Endothelial cell of hepatic sinusoid (primary cell): ENCODE results near the gene CCDC195.

Experiments used
- in situ Hi-C: cut with HindIII; loops from 2 replicates; pipeline ENCODE4 v1.10.0; 2017; ENCODE audit warnings: low sequenced_read_pairs

Gene CCDC195, protein sequence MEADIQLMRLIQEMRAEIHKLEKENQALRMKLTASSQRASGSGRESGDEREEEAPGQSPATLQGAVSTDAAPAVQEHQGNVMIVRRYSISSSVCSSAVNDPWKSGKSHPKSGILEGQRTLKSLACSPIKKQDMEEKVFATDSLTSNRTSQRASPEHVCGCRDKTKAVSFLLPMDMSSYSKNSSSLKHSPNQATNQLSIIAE

GRCh38 chr2:224716201-224716600 lies at the start of gene CCDC195:
Gene CCDC195 (minus strand): TSS chr2:224716365. CDS start chr2:224716365, 0 bp downstream.
- in situ Hi-C loops = no loop called here

GRCh38 chr2:224764565-224765236 lies 48.5 kb upstream of the CCDC195 start:
- in situ Hi-C loops = no loop called here

GRCh38 chr2:224757934-224758548 lies 41.9 kb upstream of the CCDC195 start:
- in situ Hi-C loops = no loop called here

DNA sequence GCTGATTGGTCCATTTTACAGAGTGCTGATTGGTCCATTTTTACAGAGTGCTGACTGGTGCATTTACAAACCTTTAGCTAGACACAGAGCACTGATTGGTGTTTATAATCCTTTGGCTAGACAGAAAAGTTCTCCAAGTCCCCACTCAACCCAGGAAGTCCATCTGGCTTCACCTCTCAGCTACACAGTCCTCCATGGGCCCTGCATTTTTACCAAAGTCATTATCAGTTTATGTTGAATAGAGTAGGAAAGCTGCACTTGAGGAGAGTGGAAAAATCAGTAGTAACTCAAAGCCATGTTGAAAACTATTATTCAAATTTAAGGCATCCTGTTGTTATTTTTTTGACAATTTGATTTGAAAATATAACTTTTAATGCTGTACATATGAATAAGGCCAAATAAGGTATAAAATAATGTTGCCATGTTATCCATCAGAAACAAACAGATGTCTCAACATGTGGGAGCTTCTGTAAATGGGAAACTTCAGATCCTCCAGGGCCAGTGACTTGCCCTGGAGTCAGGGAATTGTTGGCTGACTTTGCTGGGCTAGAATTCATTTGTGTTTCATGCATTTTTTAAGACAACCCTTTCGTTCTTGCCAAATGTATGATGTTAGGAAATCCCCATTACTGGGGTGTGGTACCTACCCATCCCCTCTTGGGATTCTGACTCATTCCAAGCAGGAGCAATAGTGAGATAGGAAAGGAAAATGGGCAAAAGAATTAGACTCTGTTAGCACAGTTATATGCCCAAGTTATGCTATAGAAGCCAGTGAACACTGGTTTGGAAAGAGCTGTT lies 37.8 kb upstream of the CCDC195 start:
- in situ Hi-C loops = no loop called here

- in situ Hi-C loops = no loop called here
These were observed 36.0 kb upstream of the CCDC195 start for GRCh38 chr2:224751996-224752698.

GRCh38 chr2:224749136-224749535 lies 33.0 kb upstream of the CCDC195 start:
- in situ Hi-C loops = no loop called here

- in situ Hi-C loops = no loop called here
These were observed 31.6 kb upstream of the CCDC195 start for GRCh38 chr2:224747765-224748164.

GRCh38 chr2:224736227-224736626 lies 20.1 kb upstream of the CCDC195 start:
- in situ Hi-C loops = no loop called here

GRCh38 chr2:224734949-224735348 lies 18.8 kb upstream of the CCDC195 start:
- in situ Hi-C loops = no loop called here

GRCh38 chr2:224731665-224732064 lies 15.5 kb upstream of the CCDC195 start:
- in situ Hi-C loops = no loop called here

DNA sequence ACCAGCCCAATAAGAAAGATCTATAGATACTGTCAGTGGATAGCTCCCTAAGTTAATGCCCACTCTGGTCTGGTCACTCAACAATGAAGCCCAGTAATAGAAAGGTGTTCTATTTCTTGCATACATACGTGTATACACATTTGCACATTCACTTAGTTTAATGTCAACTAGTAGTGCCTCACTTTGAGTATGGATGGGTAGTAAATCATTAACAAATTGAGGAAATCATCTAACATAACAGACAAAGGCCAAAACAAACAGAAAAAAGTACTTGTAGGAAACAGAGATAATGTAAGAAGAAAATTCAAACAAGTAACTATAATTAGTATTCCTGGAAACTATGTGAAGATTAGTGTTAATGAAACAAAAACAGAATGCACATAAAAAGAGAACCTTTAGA lies 13.3 kb upstream of the CCDC195 start:
- in situ Hi-C loops = no loop called here

GRCh38 chr2:224724331-224724730 lies 8.2 kb upstream of the CCDC195 start:
- in situ Hi-C loops = no loop called here

DNA sequence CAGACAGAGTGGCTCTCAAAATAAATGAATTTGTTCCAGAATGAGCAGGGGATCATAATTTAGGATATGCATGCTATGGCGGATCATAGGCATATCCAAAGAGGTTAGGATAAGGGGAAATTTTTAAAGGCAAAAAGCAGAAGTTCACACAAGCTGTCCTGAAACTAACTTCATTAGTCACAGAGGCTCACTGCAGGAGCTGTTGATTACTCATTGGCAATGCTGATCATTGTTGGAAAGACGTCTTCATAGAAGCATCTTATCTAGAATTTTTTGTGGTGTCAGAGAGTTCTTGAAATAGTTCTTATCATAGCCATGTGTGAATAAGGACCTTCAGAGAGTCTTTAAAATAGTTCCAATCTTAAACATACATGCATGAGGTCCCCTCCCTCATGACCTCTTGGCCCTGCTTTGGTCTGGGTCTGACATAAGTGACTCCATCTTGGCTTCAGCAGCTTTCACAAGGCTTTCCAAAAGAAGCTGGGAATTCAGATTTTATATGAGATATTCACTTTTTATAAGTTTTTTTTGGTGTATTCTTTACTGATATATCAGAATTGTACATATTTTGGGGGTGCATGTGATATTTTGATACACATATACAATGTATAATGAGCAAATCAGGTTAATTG lies 7.5 kb upstream of the CCDC195 start:
- in situ Hi-C loops = no loop called here

DNA sequence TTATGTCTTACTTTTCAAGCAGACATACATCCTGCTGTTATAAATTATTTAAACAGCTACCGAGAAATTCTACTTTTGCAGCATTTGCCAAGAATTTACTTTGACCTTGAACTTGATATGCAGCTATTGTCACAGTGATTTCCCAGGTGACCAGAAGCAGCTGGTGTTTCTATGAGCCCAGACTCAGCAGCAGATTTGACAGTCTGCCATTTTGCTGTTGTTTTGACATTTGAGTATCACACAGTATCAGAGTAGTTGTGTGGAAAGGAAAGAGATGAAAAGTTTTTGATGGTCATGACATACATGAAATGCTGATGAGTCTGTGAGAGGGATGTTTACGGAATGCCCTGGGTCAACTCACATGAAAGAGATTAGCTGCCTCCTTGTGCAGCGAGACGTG lies 6.6 kb upstream of the CCDC195 start:
- in situ Hi-C loops = no loop called here

DNA sequence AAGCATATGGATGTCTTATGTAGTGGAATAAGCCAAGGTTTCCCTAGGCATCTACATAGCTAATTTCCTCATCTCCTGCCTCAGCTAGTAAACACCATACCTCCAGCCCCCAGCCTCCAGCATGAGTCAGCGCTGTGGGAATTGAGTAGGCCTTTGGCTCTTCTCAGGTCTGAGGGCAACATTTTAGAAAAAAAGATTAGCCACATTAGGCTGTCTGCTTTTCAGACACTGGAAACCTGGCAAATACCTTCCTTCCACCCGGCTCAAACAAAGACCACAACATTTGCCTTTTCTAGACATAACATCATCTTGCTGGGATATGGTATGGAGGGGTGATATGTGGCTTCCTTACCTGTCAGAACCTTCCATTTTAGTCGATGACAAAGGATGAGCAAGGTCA lies 6.1 kb upstream of the CCDC195 start:
- in situ Hi-C loops = no loop called here

DNA sequence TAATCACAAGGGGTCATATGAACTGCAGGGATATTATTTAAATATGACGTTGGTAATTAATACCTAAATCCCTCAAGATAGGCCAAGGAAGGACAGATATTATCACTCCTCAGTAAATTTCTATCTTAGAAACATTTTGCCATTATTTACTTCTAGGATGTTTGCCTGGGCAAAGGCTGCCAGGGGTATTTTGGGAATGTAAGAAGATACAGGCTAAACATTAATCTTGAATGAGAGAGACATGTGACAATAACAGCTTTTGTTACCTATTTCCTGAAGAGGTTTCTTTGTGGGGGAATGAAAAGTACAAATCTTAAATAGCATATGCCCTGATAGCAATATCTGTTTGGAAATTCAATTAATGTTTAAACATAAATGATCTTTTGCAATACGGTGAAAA lies 756 bp upstream of the CCDC195 start:
- in situ Hi-C loops = no loop called here

DNA sequence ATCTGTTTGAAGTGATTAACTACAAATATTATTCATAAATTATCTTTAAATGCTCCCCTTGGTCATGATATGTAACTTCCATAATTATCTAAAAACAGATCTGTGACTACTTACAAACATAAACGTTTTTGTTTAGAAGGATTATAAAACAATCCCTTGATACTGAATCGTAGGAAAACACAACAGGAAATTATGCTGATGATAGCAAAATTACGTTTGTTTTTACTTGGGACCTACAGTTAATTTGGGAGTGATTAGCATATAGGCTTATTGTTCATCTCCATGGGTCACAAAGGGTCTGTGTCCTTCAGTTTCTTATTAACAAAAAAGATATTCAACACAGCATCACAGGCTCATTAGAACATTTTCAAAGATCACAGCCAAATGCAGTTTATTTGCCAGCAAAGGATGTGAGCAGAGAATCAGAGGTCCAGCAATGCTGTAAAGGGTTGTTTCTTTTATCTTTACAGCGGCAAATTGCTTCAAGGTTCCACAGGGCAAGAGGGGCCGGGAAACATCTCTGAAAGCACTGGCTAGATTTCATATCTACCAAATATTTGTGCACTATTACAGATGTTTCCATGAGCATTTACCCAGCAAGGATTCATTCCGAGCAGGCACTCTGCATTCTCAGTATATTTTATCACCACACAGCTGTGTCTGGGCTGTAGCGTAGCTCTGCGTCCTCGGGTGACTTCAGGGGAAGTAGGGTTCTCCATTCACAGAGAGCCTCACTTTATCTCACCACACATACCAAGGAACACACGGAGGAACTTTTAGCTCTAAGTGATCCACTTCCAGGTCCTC lies 4.1 kb downstream of the CCDC195 start:
- in situ Hi-C loops = no loop called here

DNA sequence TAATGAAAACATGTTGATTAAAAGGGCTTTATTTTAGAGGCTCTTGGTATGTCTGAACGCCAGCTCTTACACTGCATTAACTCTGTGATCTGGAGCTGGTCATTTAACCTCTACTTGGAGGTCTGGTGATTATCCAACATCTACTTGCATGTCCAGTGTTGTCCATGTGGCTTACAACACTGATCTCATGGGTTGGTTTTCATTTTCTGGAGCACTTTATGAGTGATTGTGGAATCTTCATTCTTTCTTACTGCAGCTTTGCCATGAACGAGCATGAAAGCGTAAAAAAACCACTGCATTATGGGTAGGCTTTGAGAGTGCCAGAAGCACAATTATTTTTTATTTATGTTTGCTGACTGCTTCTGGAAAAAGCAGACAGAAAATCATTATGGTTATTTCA lies 4.8 kb downstream of the CCDC195 start:
- in situ Hi-C loops = no loop called here

DNA sequence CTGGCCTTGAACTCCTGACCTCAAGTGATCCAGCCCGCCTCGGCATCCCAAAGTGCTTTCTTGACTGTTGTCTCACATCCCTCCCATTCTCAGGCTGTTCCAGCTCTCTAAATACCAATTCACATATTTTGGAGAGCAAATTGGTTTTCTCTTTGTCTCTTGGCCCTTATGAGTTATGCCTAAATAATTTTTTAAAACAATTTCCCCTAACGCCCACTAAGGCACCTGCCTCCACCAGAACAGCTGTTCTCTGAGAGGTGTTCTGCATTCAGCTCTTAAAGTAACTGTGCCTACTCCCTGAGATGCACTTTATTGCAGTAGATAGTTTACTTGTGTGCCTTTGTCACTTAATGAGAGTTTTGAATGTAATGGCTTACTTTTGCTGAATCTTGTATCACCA lies 6.9 kb downstream of the CCDC195 start:
- in situ Hi-C loops = no loop called here

DNA sequence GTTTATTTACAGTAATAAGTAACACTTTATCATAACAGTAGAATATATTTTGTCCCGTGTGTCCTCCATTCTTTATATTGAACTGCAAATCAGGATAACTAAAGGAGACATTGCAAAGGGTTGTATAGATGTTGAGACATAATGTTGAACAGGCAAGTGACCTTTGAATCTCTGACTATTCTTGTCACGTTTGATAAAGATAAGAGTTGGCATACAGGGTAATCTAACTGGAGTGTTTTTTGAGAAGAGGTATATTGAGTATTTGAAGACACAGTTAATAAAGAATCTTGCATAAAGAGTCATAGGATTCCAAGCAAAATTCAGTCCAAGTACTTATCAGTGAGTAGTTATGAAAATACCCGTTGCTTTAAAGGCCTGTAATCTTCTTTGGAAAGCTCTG lies 21.7 kb downstream of the CCDC195 start:
- in situ Hi-C loops = no loop called here
